Cardiac septum (tissue), 1 donor: ENCODE data around the gene PLD4. TPM values are rescaled to one million over a fixed set of nuclear protein-coding genes. Genes with fewer than 3 reads are reported as not detected.
"Not testable (repeated sequence)": the region's sequence is repeated elsewhere in the genome, so short reads cannot be mapped to it uniquely, and the experiment has no call there.

Experiments
- DNase-seq: peaks from one replicate; pipeline ENCODE4 v3.0.0-alpha.2; 2020; ENCODE audit warnings: low spot score
- intact Hi-C: fragments of 100-400 bp; cut with DNase I; formaldehyde crosslinking; loops from one replicate; pipeline ENCODE4 v1.14.0; 2022
- total RNA-seq: library from RNA; stranded (reverse); fragmentation: NEBNext Ultra II Directional; extraction: Animal tissue kit (Norgen Biotek cat#: 25700); gene quantifications from one replicate; pipeline ENCODE4 v1.2.1, GENCODE V29; 2021
- donor health status: DM: no; HTN: no; CAD: no.

Gene PLD4
- total RNA-seq, 1 donor from 2014 or later = 0.51 TPM

DNA sequence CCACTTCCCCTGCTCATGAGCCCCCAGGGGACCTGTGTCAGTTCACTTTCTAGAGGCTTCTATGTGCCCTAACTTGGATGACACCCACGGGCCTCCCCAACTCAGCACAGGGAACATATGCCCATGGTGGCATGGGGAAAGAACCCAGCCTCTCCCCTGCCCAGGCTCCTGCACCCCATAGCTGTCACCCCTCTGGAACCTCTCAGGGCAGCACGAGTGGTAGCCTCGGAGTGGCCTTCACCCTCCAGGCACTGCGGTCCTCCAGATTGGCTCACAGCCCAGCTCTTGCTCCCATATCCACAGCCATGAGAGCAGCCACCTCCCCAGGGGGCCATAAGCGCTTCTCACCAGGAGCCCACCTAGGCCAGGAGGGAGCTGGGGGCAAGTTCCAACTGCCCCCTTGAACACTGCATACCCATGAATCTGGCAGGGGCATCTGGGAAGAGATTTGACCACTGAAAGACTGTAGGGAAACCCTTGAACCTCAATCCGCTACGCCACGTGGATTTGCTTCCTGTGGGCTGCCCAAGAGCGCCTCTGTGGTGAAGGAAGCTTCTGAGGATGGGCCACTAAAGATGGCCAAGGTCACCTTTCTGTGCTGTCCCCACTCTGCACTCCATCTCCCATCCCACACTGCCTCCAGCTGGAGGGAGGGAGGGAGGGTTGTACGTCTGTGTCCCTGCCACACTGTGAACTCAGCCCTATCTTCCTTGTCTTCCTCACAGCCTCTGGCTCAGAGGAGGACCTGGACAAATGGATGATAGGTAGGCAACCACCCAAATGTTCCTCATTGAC, 11.9 kb downstream of the PLD4 start:
- DNase-seq = no peak
- intact Hi-C loops = no loop called here

DNA sequence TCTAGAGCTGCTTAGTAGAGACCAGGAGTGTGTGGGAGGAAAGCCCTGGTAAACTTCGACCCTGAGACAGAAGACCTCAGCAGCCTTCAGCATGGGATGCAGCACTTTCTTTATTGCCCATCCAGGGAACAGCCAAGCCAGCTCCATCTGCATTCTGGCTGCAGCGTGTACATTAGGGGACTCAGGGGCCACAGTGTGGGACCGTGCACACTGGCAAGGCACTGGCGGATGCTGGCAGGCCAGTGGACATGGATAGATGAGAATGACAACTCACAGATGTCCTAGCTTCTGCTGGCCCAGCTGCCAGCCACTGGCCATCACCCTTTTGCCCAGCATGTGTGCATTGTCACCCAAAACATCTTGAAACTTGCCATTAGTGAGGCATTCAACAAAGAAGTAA, 12.5 kb downstream of the PLD4 start:
- intact Hi-C loops = no loop called here
- DNase-seq = no peak

DNA sequence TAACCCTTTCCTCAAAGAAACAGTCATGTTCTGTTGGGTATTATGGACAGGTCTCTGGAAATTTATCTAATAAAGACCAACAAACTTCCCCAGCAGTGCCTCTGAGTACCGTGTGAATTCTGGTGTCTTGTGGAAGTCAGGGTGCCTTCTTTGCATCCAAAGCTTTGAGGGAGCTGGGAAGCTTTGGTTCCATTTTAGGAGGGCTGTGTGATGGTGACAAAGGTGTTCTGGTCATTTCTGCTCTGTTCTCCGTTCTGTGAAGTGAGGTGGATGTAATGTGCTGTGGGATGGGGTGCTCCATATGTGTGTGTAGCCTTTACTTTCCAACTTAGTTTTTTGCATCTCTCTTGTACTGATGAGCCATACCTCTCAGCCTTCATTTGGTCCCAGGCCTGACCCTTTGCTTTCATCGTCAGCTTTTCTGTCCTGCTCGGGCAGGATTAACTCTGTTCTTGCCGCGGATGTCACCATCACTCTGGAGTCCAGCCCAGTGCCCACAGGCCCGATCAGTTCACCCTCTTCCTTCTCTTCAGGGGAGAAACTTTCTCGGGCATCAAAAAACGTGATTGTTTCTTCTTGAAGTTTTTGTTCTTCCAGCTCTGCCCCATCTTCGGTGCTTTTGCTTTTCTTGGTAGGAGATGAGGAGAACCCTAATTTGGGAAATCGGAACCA, 13.2 kb downstream of the PLD4 start:
- intact Hi-C loops = no loop called here
- no peak for DNase-seq

DNA sequence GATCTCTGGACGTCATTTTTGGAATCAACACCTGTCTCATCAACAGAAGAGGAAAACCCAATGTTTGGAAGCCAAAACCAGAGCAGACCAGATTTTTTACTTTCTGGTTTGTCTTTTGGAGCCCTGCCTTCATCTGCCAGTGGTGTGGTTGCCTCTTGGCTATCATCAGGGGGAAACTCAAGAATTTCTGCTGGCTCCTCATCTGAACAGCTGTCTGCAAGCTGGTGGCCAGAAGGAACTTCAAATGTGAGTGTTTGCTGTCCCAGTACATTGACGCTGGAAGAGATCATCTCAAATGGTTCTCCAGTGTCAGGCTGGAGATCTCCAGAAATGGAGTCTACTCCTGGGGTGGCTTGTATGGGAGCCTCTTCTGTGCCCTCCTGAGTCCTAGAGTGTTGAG, 13.8 kb downstream of the PLD4 start:
- no peak for DNase-seq
- intact Hi-C loops = no loop called here

DNA sequence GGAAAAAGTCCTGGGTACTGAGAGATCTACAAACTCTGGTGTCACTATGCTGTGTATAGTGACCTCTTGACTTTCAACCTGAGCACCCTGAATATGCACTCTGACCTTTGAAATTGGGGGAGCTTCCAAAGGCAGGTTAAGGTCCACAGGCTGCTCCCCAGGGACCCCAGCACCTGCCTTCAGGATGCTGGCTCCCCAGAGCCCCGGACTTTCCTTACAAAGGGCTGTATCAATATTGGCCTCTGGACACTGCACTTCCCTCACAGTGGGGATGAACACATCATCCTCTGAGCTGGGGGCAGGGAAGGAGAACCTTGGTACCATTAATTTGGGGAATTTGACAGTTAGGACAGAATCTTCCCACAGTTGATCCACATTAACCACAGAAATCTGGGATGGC, 14.3 kb downstream of the PLD4 start:
- intact Hi-C loops = no loop called here

DNA sequence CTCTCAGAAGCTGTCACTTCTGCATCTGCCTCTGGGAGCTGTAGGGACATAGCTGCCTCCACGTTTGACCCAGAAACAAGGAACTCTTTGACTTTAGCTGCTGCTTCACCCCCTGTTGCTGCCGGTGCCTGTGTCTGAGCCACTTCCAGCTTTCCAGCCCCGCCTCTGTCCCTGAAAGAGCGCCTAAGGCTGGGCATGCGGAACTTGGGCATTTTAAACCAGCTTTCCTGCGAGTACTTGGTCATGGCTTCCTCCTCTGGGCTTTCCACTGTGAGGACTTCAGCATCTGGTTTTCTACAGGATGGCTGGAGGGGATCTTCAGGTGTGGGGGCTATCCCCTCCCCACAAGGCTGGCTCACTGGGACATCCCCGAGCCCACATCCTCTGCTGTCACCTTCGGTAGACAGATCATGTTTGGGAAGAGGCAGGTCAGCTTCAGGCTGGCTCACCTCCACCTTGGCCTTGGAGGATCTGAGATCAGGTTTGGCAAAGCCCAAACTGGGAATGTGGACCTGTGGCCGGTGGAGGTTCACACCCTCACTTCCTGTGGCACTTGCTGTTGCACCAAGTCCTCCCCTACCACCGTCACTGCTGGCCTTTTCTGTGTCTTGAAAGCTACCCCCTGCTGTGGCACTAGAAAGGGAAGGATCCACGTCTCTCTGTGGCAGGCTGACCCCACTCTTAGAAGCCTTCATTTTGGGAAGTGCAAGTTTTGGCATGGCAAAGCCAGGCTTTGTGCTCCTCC, 15.2 kb downstream of the PLD4 start:
- no peak for DNase-seq

More for the DNA sequence above, 14.3 kb downstream of the PLD4 start:
- DNase-seq = no peak

DNA sequence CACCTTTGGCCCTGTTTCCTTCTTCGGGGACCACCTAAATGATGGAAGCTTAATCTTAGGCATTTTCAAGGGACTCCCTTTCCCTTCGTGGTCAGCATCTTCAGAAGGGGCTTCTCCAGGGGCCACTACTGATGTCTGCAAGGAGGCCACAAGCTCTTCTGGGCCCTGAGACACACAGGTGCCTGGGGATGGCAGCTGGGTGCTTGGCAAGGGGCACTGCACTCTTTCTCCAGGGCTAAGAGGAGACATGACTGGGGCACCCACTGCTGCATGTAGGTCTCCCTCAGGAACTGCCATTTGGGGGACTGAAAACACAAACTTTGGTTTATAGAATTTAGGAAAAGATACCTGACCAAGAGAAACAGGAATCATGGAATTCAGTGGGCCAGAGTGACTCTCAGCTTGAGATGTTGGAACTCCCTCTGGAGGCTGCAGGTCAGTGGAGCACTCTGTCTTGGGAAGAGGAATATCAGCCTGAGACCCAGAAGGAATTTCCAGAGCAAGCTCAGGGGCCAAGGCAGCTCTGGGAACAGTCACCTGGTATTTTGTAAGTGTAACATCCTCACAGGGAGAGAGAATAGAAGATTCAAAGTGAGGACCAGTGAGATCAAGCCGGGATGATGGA, 16.0 kb downstream of the PLD4 start:
- DNase-seq = peak; percentile 63
- intact Hi-C loops = no loop called here

More for the DNA sequence above, 15.2 kb downstream of the PLD4 start:
- intact Hi-C loops = no loop called here

DNA sequence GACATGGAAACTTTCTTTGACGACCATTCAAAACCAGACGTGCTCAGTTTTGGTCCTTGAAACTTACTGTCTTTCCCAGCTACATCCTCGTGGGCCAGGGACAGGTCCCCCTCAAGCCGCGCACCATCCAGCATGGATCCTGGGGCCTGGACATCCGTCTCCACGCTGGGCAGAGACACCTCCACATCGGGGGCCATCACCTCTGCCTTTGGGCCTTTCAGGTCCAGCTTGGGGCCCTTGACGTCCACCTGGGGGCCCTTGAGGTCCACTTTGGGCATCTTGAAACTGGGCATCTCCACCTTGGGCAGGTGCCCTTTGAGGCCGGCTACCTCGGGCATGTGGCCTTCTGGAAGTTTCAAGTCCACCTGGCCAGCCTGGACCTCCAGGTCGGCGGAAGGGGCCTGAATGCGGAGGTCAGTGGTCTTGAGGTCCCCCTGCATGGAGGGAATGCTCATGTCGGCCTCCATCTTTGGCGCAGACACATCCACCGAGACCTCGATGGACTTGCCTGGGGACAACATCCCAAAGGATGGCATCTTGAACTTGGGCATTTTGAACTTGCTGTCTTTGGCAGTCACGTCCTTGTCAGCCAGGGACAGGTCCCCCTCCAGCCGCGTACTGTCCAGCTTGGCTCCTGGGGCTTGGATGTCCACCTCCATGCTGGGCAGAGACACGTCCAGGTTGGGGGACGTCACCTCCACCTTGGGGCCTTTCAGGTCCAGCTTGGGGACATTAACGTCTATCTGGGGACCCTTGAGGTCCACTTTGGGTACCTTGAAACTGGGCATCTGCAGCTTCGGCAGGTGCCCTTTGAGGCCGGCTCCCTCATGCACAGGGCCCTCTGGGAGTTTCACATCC, 17.1 kb downstream of the PLD4 start:
- intact Hi-C loops = no loop called here
- DNase-seq = no peak

DNA sequence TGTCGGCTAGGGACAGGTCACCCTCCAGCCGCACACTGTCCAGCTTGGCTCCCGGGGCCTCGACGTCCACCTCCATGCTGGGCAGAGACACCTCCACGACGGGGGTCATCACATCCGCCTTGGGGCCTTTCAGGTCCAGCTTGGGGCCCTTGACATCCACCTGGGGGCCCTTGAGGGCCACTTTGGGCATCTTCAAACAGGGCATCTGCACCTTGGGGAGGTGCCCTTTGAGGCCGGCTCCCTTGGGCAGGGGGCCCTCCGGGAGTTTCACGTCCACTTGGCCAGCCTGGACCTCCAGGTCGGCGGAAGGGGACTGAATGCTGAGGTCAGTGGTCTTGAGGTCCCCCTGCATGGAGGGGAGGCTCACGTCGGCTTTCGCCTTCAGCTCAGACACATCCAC, 17.9 kb downstream of the PLD4 start:
- intact Hi-C loops = no loop called here
- no peak for DNase-seq

DNA sequence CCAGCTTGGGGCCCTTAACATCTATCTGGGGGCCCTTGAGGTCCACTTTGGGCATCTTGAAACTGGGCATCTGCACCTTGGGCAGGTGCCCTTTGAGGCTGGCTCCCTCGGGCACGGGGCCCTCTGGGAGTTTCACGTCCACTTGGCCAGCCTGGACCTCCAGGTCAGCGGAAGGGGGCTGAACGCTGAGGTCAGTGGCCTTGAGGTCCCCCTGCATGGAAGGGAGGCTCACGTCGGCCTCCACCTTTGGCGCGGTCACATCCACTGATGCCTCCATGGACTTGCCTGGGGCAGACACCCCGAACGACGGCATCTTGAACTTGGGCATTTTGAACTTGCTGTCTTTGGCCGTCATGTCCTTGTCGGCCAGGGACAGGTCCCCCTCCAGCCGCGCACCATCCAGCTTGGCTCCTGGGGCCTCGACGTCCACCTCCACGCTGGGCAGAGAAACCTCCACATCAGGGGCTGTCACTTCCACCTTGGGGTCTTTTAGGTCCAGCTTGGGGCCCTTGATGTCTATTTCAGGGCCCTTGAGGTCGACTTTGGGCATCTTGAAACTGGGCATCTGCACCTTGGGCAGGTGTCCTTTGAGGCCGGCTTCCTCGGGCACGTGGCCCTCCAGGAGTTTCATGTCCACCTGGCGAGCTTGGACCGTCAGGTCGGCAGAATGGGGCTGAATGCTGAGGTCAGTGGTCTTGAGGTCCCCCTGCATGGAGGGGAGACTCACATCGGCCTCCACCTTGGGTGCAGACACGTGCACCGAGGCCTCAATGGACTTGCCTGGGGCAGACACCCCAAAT, 18.7 kb downstream of the PLD4 start:
- intact Hi-C loops, DNase-seq: not testable (repeated sequence)

DNA sequence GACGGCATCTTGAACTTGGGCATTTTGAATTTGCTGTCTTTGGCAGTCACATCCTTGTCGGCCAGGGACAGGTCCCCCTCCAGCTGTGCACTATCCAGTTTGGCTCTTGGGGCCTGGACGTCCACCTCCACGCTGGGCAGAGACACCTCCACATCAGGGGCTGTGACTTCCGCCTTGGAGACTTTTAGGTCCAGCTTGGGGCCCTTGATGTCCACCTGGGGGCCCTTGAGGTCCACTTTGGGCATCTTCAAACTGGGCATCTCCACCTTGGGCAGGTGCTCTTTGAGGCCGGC, 19.3 kb downstream of the PLD4 start:
- DNase-seq, intact Hi-C loops: not testable (repeated sequence)

DNA sequence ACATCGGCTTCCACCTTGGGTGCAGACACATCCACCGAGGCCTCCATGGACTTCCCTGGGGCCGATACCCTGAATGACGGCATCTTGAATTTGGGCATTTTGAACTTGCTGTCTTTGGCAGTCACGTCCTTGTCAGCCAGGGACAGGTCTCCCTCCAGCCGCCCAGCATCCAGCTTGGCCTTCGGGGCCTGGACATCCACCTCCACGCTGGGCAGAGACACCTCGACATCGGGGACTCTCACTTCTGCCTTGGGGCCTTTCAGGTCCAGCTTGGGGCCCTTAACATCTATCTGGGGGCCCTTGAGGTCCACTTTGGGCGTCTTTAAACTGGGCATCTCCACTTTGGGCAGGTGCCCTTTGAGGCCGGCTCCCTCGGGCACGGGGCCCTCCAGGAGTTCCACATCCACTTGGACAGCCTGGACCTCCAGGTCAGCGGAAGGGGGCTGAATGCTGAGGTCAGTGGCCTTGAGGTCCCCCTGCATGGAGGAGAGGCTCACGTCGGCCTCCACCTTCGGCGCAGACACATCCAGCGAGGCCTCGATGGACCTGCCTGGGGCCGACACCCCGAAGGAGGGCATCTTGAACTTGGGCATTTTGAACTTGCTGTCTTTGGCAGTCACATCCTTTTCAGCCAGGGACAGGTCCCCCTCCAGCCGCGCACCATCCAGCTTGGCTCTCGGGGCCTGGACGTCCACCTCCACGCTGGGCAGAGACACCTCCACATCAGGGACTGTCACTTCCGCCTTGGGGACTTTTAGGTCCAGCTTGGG, 19.9 kb downstream of the PLD4 start:
- intact Hi-C loops, DNase-seq: not testable (repeated sequence)

DNA sequence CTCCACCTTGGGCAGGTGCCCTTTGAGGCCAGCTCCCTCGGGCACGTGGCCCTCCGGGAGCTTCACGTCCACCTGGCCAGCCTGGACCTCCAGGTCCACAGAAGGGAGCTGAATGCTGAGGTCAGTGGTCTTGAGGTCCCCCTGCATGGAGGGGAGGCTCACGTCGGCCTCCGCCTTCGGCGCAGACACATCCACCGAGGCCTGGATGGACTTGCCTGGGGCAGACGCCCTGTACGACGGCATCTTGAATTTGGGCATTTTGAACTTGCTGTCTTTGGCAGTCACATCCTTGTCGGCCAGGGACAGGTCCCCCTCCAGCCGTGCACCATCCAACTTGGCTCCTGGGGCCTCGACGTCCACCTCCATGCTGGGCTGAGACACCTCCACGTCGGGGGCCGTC, 20.6 kb downstream of the PLD4 start:
- intact Hi-C loops, DNase-seq: not testable (repeated sequence)

DNA sequence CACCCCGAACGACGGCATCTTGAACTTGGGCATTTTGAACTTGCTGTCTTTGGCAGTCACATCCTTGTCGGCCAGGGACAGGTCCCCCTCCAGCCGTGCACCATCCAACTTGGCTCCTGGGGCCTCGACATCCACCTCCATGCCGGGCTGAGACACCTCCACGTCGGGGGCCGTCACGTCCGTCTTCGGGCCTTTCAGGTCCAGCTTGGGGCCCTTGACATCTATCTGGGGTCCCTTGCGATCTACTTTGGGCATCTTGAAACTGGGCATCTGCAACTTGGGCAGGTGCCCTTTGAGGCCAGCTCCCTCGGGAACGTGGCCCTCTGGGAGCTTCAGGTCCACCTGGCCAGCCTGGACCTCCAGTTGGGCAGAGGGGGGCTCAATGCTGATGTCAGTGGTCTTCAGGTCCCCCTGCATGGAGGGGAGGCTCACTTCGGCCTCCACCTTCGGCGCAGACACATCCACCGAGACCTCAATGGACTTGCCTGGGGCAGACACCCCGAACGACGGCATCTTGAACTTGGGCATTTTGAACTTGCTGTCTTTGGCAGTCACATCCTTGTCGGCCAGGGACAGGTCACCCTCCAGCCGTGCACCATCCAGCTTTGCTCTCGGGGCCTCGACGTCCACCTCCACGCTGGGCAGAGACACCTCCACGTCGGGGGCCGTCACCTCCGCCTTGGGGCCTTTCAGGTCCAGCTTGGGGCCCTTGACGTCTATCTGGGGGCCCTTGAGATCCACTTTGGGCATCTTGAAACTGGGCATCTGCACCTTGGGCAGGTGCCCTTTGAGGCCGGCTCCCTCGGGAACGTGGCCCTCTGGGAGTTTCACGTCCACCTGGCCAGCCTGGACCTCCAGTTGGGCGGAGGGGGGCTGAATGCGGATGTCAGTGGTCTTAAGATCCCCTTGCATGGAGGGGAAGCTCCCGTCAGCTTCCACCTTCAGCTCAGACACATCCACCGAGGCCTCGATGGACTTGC, 21.6 kb downstream of the PLD4 start:
- DNase-seq, intact Hi-C loops: not testable (repeated sequence)

DNA sequence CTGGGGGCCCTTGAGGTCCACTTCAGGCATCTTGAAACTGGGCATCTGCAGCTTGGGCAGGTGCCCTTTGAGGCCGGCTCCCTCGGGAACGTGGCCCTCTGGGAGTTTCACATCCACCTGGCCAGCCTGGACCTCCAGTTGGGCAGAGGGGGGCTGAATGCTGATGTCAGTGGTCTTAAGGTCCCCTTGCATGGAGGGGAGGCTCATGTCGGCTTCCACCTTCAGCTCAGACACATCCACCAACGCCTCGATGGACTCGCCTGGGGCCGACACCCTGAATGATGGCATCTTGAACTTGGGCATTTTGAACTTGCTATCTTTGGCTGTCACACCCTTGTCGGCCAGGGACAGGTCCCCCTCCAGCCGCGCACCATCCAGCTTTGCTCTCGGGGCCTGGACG, 22.5 kb downstream of the PLD4 start:
- DNase-seq, intact Hi-C loops: not testable (repeated sequence)

DNA sequence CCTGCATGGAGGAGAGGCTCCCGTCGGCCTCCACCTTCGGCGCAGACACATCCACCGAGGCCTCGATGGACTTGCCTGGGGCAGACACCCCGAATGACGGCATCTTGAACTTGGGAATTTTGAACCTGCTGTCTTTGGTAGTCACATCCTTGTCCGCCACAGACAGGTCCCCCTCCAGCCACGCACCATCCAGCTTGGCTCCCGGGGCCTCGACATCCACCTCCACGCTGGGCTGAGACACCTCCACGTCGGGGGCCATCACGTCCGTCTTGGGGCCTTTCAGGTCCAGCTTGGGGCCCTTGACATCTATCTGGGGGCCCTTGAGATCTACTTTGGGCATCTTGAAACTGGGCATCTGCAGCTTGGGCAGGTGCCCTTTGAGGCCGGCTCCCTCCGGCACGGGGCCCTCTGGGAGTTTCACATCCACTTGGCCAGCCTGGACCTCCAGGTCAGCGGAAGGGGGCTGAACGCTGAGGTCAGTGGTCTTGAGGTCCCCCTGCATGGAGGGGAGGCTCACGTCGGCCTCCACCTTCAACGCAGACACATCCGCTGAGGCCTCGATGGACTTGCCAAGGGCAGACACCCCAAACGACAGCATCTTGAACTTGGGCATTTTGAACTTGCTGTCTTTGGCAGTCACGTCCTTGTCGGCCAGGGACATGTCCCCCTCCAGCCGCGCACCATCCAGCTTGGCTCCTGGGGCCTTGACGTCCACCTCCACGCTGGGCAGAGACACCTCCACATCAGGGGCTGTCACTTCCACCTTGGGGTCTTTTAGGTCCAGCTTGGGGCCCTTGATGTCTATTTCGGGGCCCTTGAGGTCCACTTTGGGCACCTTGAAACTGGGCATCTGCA, 23.4 kb downstream of the PLD4 start:
- intact Hi-C loops, DNase-seq: not testable (repeated sequence)
